ENCODE results near the gene HPCAL1. TPM values are rescaled to one million over a fixed set of nuclear protein-coding genes. Genes with fewer than 3 reads are reported as not detected.

Gene HPCAL1
- total RNA-seq, 4 donors from 2014 or later: 11.1 to 122 (median 48.9) TPM

GRCh38 chr2:10410823-10411437, 108.2 kb downstream of the HPCAL1 start:
- H3K36me3 ChIP-seq: no peaks in the 10 kb centered on the region

GRCh38 chr2:10411557-10411956, 108.9 kb downstream of the HPCAL1 start:
- DNase-seq: no peak
- Histone ChIP-seq H3K36me3 (no peaks in the 10 kb centered on the region), H3K4me1 (peaks cover 0 to 17% of the 10 kb centered on the region in 2 donors), H3K27me3 (no peaks in the 10 kb centered on the region), H3K9me3 (no peaks in the 10 kb centered on the region), H3K27ac (peak overlapping the region in 1 of 2 donors; percentile 68), H3K4me3 (no peak overlapping the region)
- TF ChIP-seq POLR2A (IDR thresholded peaks at IDR 0.05): no peak
- no peak for TF ChIP-seq CTCF (IDR thresholded peaks at IDR 0.05)
- intact Hi-C loops (cut with DNase I; ENCODE audit: low total_unique reads): no loop called here

More at GRCh38 chr2:10410823-10411437, 108.2 kb downstream of the HPCAL1 start:
- no peaks in the 10 kb centered on the region for H3K9me3 ChIP-seq
- DNase-seq: no peak
- no peak for TF ChIP-seq CTCF (IDR thresholded peaks at IDR 0.05)
- TF ChIP-seq POLR2A (IDR thresholded peaks at IDR 0.05): no peak
- intact Hi-C loops (cut with DNase I; ENCODE audit: low total_unique reads): no loop called here
- no peaks in the 10 kb centered on the region for H3K27me3 ChIP-seq
- H3K27ac ChIP-seq: peak overlapping the region in 1 of 2 donors; percentile 68
- H3K4me1 ChIP-seq: peaks cover 0 to 18% of the 10 kb centered on the region in 2 donors
- H3K4me3 ChIP-seq: no peak overlapping the region

- intact Hi-C loops (cut with DNase I; ENCODE audit: low total_unique reads): no loop called here
- no peak overlapping the region for H3K4me3 ChIP-seq
- no peaks in the 10 kb centered on the region for H3K27me3 ChIP-seq
- peaks cover 0 to 14% of the 10 kb centered on the region in 2 donors for H3K4me1 ChIP-seq
- DNase-seq: no peak
- no peak for TF ChIP-seq POLR2A (IDR thresholded peaks at IDR 0.05)
- no peak for TF ChIP-seq CTCF (IDR thresholded peaks at IDR 0.05)
- peak overlapping the region in 1 of 2 donors; percentile 68 for H3K27ac ChIP-seq
- H3K9me3 ChIP-seq: no peaks in the 10 kb centered on the region
- no peaks in the 10 kb centered on the region for H3K36me3 ChIP-seq
Observed at GRCh38 chr2:10412380-10412779, 109.7 kb downstream of the HPCAL1 start.

DNA sequence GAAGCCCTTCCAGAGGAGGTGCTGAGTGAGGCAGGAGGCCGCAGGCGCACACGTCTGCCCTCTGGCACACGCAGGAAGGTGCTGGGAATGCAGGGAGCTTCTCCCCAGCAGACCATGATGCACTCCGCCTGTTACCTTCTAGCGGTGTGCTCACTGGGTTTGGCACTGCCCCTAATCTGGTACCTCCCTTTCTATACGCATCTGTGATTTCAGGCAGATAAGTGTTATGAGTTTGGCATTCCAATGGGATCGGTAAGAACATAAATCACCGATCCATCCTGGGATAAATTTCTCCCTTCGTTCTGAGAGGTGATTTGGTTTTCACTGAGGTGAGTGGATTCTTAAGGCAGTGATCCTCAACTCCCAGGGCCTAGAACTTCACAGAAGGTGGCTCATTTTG, 110.8 kb downstream of the HPCAL1 start:
- Histone ChIP-seq H3K4me1 (peaks cover 0 to 7% of the 10 kb centered on the region in 2 donors), H3K36me3 (no peaks in the 10 kb centered on the region), H3K27ac (peak overlapping the region in 1 of 2 donors; percentile 68), H3K27me3 (no peaks in the 10 kb centered on the region), H3K9me3 (no peaks in the 10 kb centered on the region), H3K4me3 (no peak overlapping the region)
- no peak for DNase-seq
- intact Hi-C loops (cut with DNase I; ENCODE audit: low total_unique reads): no loop called here
- TF ChIP-seq POLR2A (IDR thresholded peaks at IDR 0.05) (no peak), CTCF (IDR thresholded peaks at IDR 0.05) (no peak)

- TF ChIP-seq CTCF (IDR thresholded peaks at IDR 0.05) (no peak), POLR2A (IDR thresholded peaks at IDR 0.05) (no peak)
- Histone ChIP-seq H3K27ac (peak overlapping the region in 1 of 2 donors; percentile 68), H3K9me3 (no peaks in the 10 kb centered on the region), H3K27me3 (no peaks in the 10 kb centered on the region), H3K36me3 (no peaks in the 10 kb centered on the region), H3K4me3 (no peak overlapping the region), H3K4me1 (peaks cover 0 to 3% of the 10 kb centered on the region in 2 donors)
- intact Hi-C loops (cut with DNase I; ENCODE audit: low total_unique reads): no loop called here
- no peak for DNase-seq
Observed at GRCh38 chr2:10413991-10414451, 111.3 kb downstream of the HPCAL1 start.
